T-helper 17 cell (primary cell): Measurements from ENCODE around the gene C1QTNF2. TPM values are rescaled to one million over a fixed set of nuclear protein-coding genes. Genes with fewer than 3 reads are reported as not detected.

ENCODE experiments used
- ATAC-seq: fragments of 150-1000 bp; cut with Tn5 transposase; 2 replicates; pipeline ENCODE4 v1.10.0; 2021; ENCODE audit warnings: mild to moderate bottlenecking, moderate library complexity
- DNase-seq, 3 donors: peaks; one replicate each; pipeline versions ENCODE4 v3.0.0 to v3.0.0-alpha.2; 2020 to 2021
- H3K9me3 ChIP-seq: one replicate; pipeline ENCODE4 v1.7.0; 2013; ENCODE audit warnings: low read length, mild to moderate bottlenecking; ENCODE audit not compliant: control insufficient read depth, poor library complexity, severe bottlenecking
- H3K27ac Mint-ChIP-seq: one replicate; pipeline ENCODE4 v1.8.0; 2022; ENCODE audit warnings: mild to moderate bottlenecking, moderate library complexity, mixed read lengths
- H3K27me3 Mint-ChIP-seq: one replicate; pipeline ENCODE4 v1.8.0; 2022; ENCODE audit warnings: mixed read lengths
- H3K36me3 Mint-ChIP-seq: one replicate; pipeline ENCODE4 v1.8.0; 2022; ENCODE audit warnings: low read depth, mixed read lengths
- H3K4me1 Mint-ChIP-seq: one replicate; pipeline ENCODE4 v1.8.0; 2022; ENCODE audit warnings: mild to moderate bottlenecking, mixed read lengths
- H3K4me3 Mint-ChIP-seq: one replicate; pipeline ENCODE4 v1.8.0; 2022; ENCODE audit warnings: mild to moderate bottlenecking, moderate library complexity, mixed read lengths
- total RNA-seq, 4 donors: library from RNA in 2 of 4; stranded (reverse) in 2 of 4; gene quantifications; one replicate each; pipeline ENCODE4 v1.2.3 and lab custom pipeline; 2022 to 2026

Gene C1QTNF2
- total RNA-seq, 2 donors from 2014 or later = not detected

DNA sequence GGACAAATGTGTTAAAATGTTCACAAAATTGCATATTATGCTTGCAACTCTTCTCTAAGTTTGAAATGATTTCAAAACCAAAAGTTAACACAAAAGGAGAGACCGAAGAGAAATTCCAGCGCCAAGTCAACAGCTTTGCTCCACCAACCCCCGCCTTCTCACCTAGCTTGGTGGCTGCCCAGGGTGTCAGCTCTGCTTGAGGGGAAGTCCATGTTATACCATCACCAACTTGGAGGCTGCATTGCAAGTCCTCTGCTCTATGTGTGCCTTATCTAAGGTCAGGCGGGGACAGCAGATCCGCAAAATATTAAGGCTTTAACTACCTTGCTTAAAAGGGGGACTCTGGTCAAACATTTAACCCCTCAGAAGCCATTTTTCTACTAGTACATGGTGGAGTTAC, 72.7 kb downstream of the C1QTNF2 start:
- Mint-ChIP-seq H3K36me3 (no peaks in the 10 kb centered on the region), H3K4me1 (no peaks in the 10 kb centered on the region), H3K27me3 (peaks cover 31% of the 10 kb centered on the region), H3K27ac (no peak overlapping the region), H3K4me3 (no peak overlapping the region)
- ATAC-seq = no peak
- DNase-seq = no peak
- H3K9me3 ChIP-seq = no peaks in the 10 kb centered on the region

Other genes with a start within 250 kb of the C1QTNF2 start
- gene FABP6, start 141.1 kb downstream of the C1QTNF2 start, total RNA-seq = not detected
- 1 to 10 TPM in 1 of 2 donors, not detected in 1; 1.5 TPM for gene CCNJL, start 58.1 kb downstream of the C1QTNF2 start, total RNA-seq
- not detected for gene FAM200C, start 29.4 kb upstream of the C1QTNF2 start, total RNA-seq
- 10 to 100 TPM; 79.2 to 93.4 TPM for gene SLU7, start 48.5 kb upstream of the C1QTNF2 start, total RNA-seq
- 10 to 100 TPM; 13.9 to 16.0 TPM for gene PTTG1, start 51.2 kb upstream of the C1QTNF2 start, total RNA-seq